Endothelial cell of coronary artery (primary cell): Measurements from ENCODE around the gene TIMM8B. TPM values are rescaled to one million over a fixed set of nuclear protein-coding genes. Genes with fewer than 3 reads are reported as not detected.

Source experiments
- total RNA-seq: library from RNA; depleted of rRNA; stranded (reverse); fragments of >200 nt; gene quantifications from 2 replicates; pipeline ENCODE4 v1.2.3, GENCODE V29; 2014

Gene TIMM8B
- total RNA-seq = 78.3 and 127 TPM in 2 replicates

GRCh38 chr11:112086422-112087191 lies at the start of gene TIMM8B, which contains the start of gene SDHD:
TSS of gene TIMM8B (minus strand) at chr11:112086756. CDS start at chr11:112086723, 33 bp downstream.
TSS of gene SDHD (plus strand) at chr11:112086873. CDS start at chr11:112086908, 35 bp downstream.

GRCh38 chr11:112073941-112074811 lies 12.4 kb downstream of the TIMM8B start, which contains the start of the genes NKAPD1 and PIH1D2:
TSS of gene NKAPD1 (plus strand) at chr11:112074299. CDS start at chr11:112075575, 1,276 bp downstream.
TSS of gene PIH1D2 (minus strand) at chr11:112074017. CDS start at chr11:112073174, 843 bp downstream.

Other genes with a start within 250 kb of the TIMM8B start
- 22.7 and 24.2 TPM in 2 replicates for gene ALG9, start 215.2 kb downstream of the TIMM8B start, total RNA-seq
- gene FDXACB1, start 207.6 kb downstream of the TIMM8B start, total RNA-seq = 2.2 and 2.5 TPM in 2 replicates
- gene CFAP68, start 207.2 kb downstream of the TIMM8B start, total RNA-seq = 3.9 and 5.1 TPM in 2 replicates
- 0.18 and 5.7 TPM in 2 replicates for gene CRYAB, start 175.0 kb downstream of the TIMM8B start, total RNA-seq
- 0.28 TPM in 1 of 2 replicates, not detected in the other for gene HSPB2, start 174.0 kb downstream of the TIMM8B start, total RNA-seq
- gene C11orf52, start 167.8 kb downstream of the TIMM8B start, total RNA-seq = 0.09 TPM in 1 of 2 replicates, not detected in the other
- 19.4 and 22.6 TPM in 2 replicates for gene DIXDC1, start 149.4 kb downstream of the TIMM8B start, total RNA-seq
- 30.9 and 34.5 TPM in 2 replicates for gene DLAT, start 61.3 kb downstream of the TIMM8B start, total RNA-seq
- gene PIH1D2, start 12.7 kb downstream of the TIMM8B start, total RNA-seq = 0.38 and 1.2 TPM in 2 replicates
- 17.4 and 21.4 TPM in 2 replicates for gene NKAPD1, start 12.5 kb downstream of the TIMM8B start, total RNA-seq
- gene SDHD, start 117 bp upstream of the TIMM8B start, total RNA-seq = 117 and 119 TPM in 2 replicates
- gene IL18, start 77.3 kb upstream of the TIMM8B start, total RNA-seq = 5.5 TPM in 1 of 2 replicates, not detected in the other
- gene TEX12, start 80.6 kb upstream of the TIMM8B start, total RNA-seq = 0.09 TPM in 1 of 2 replicates, not detected in the other
- gene BCO2, start 88.8 kb upstream of the TIMM8B start, total RNA-seq = 0.72 and 1.5 TPM in 2 replicates
- 29.6 and 35.3 TPM in 2 replicates for gene PTS, start 139.7 kb upstream of the TIMM8B start, total RNA-seq
- not detected in 2 replicates for gene PLET1, start 174.1 kb upstream of the TIMM8B start, total RNA-seq